Breast epithelium (tissue), 3 donors: Measurements from ENCODE around the gene MIOS.

ENCODE experiments used
- POLR2A ChIP-seq: fragments of 450-650 bp; IDR thresholded peaks from one replicate; pipeline ENCODE4 v1.6.1; 2016; ENCODE audit warnings: antibody characterized with exemption, mild to moderate bottlenecking, moderate library complexity
- POLR2AphosphoS5 ChIP-seq, 3 donors: sonication (generic); formaldehyde crosslinking; IDR thresholded peaks; one replicate each; pipeline ENCODE4 v1.6.1; 2017; ENCODE audit warnings: antibody characterized with exemption in 3 of 3
- TF ChIP-seq, protein P1 (sequence below), 3 donors: fragments of 450-650 bp; IDR thresholded peaks; one replicate each; pipeline ENCODE4 v1.5.1; 2016 to 2017; ENCODE audit warnings: antibody characterized with exemption in 3 of 3, mild to moderate bottlenecking in 3 of 3, moderate library complexity in 3 of 3

DNA sequence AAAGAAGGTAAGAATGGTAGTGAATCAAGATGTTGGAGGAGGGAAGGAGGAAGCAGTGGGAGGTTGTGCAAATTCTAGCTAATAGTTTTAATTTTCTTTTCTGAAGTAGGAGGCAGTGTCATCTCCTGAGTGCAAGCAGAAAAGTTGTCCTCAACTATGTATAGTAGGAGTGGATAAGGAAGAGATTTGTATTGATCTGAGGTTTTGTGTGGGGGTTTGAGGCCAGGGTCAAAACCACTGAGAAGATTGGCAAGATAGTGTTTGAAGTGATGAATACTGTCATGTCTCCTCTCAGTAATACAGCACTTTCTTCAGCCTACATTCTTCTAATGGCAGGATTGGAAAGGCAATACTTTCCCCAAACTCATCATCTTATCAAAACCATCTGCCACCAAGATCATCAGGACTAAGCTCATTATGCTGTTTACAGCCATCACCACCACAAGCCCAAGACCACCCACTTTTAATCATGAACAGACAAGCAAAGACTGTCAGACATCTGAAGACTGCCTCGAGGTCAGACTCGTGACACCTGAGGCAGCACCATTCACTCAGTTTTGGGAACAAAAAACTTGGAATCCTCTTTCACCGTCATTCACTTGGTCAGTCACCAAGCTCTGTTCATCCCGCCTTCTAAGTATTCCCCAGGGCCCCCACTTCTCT lies 1.5 kb upstream of the MIOS start:
- TF ChIP-seq, protein P1, sequence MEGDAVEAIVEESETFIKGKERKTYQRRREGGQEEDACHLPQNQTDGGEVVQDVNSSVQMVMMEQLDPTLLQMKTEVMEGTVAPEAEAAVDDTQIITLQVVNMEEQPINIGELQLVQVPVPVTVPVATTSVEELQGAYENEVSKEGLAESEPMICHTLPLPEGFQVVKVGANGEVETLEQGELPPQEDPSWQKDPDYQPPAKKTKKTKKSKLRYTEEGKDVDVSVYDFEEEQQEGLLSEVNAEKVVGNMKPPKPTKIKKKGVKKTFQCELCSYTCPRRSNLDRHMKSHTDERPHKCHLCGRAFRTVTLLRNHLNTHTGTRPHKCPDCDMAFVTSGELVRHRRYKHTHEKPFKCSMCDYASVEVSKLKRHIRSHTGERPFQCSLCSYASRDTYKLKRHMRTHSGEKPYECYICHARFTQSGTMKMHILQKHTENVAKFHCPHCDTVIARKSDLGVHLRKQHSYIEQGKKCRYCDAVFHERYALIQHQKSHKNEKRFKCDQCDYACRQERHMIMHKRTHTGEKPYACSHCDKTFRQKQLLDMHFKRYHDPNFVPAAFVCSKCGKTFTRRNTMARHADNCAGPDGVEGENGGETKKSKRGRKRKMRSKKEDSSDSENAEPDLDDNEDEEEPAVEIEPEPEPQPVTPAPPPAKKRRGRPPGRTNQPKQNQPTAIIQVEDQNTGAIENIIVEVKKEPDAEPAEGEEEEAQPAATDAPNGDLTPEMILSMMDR (IDR thresholded peaks at IDR 0.05), result no peak
- no peak for TF ChIP-seq POLR2A
- TF ChIP-seq POLR2AphosphoS5 (IDR thresholded peaks at IDR 0.05), result no peak
